ENCODE data around the gene DACT2.

- no peak for TF ChIP-seq YY1 (IDR thresholded peaks at IDR 0.05; ENCODE audit: insufficient read depth, insufficient read length)
- no peak for TF ChIP-seq SUZ12 (IDR thresholded peaks at IDR 0.05; ENCODE audit: extremely low read depth, insufficient read depth, insufficient read length)
- no peak for TF ChIP-seq ZNF274 (IDR thresholded peaks at IDR 0.05; ENCODE audit: low read depth, low read length)
These were observed 24.7 kb downstream of the DACT2 start for GRCh38 chr6:168294901-168295300.

Data from NT2/D1 (cell line).